ENCODE results near the gene RTN4RL1. TPM values are rescaled to one million over a fixed set of nuclear protein-coding genes. Genes with fewer than 3 reads are reported as not detected.

Gene RTN4RL1
- total and polyA plus RNA-seq, 9 of the 15 experiments (the other 6 are each of a cell fraction or from before 2014, with no cell fraction given): 0.04 to 0.06 (median 0.04) TPM; not detected in 5

- BruUV-seq (replicated peaks): no TSS peak
- Histone ChIP-seq H3K79me2 (ENCODE audit: control insufficient read depth, insufficient read depth, low read length) (no peaks in the 10 kb centered on the region), H3K9me3 (replicated peaks; ENCODE audit: control insufficient read depth, insufficient read depth, low read depth, low read length) (no peaks in the 10 kb centered on the region), H3K9me1 (ENCODE audit: control insufficient read depth, insufficient read depth, low read length) (no peaks in the 10 kb centered on the region), H4K20me1 (replicated peaks; ENCODE audit: control insufficient read depth, insufficient read depth, low read length) (no peaks in the 10 kb centered on the region; the same call in 1 of the 2 replicates), H3K27me3 (ENCODE audit: control insufficient read depth in 2 of 2, insufficient read depth in 2 of 2, low read length in 2 of 2) (peaks cover 14 to 54% of the 10 kb centered on the region in 2 experiments; a peak in 4 of 5 replicates), H3K4me3 (no peak overlapping the region), H3K36me3 (ENCODE audit: control insufficient read depth, insufficient read depth, low read length) (no peaks in the 10 kb centered on the region), H3K4me1 (replicated peaks in 1 of 2; ENCODE audit: control insufficient read depth in 2 of 2, insufficient read depth in 2 of 2, low read length in 2 of 2) (peaks cover 0 to 12% of the 10 kb centered on the region in 2 experiments; a peak in 2 of 5 replicates), H3K27ac (ENCODE audit: extremely low read depth, low read depth, low read length) (no peak overlapping the region), H2AFZ (ENCODE audit: low read depth, low read length) (no peak overlapping the region), H3K4me2 (ENCODE audit: insufficient read depth, low read length) (no peak overlapping the region), H3K9ac (ENCODE audit: insufficient read depth in 1 of 2, low read depth in 2 of 2, low read length in 2 of 2) (no peak overlapping the region)
- CTCF ChIA-PET (ENCODE audit: low intra/inter-chr PET ratio): no interaction called here
- ATAC-seq (no peak), DNase-seq (ENCODE audit: extremely low read depth in 1 of 4, low spot score in 3 of 4) (no peak), FAIRE-seq (no peak)
- no peak for TF ChIP-seq MTF1 (CRISPR knock-in tag; IDR thresholded peaks at IDR 0.05; ENCODE audit: borderline replicate concordance)
- TF ChIP-seq EWSR1 (IDR thresholded peaks at IDR 0.05; ENCODE audit: borderline replicate concordance, low read depth, partially characterized antibody): no peak
- no peak for TF ChIP-seq FUS (optimal IDR thresholded peaks at IDR 0.05; ENCODE audit: low read depth, low read length)
- TF ChIP-seq KLF1 (tag; IDR thresholded peaks at IDR 0.05): no peak
- TF ChIP-seq ETS1 (conservative IDR thresholded peaks at IDR 0.05; ENCODE audit: control insufficient read depth, low read depth, low read length): no peak
- TF ChIP-seq HDAC6 (IDR thresholded peaks at IDR 0.05; ENCODE audit: low read depth, low read length): no peak
- TF ChIP-seq ZKSCAN1 (IDR thresholded peaks at IDR 0.05; ENCODE audit: low read depth, low read length): no peak
- TF ChIP-seq SMARCB1 (IDR thresholded peaks at IDR 0.05; ENCODE audit: insufficient read length, low read depth): no peak
- TF ChIP-seq, protein P1, sequence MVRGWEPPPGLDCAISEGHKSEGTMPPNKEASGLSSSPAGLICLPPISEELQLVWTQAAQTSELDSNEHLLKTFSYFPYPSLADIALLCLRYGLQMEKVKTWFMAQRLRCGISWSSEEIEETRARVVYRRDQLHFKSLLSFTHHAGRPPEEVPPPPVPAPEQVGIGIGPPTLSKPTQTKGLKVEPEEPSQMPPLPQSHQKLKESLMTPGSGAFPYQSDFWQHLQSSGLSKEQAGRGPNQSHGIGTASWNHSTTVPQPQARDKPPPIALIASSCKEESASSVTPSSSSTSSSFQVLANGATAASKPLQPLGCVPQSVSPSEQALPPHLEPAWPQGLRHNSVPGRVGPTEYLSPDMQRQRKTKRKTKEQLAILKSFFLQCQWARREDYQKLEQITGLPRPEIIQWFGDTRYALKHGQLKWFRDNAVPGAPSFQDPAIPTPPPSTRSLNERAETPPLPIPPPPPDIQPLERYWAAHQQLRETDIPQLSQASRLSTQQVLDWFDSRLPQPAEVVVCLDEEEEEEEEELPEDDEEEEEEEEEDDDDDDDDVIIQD (CRISPR knock-in tag; IDR thresholded peaks at IDR 0.05): no peak
- TF ChIP-seq, protein P2, sequence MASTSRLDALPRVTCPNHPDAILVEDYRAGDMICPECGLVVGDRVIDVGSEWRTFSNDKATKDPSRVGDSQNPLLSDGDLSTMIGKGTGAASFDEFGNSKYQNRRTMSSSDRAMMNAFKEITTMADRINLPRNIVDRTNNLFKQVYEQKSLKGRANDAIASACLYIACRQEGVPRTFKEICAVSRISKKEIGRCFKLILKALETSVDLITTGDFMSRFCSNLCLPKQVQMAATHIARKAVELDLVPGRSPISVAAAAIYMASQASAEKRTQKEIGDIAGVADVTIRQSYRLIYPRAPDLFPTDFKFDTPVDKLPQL (IDR thresholded peaks at IDR 0.05; ENCODE audit: extremely low read depth, insufficient read length): no peak
- TF ChIP-seq ETS2 (tag; IDR thresholded peaks at IDR 0.05; ENCODE audit: borderline replicate concordance, poor library complexity, severe bottlenecking): no peak
- POLR2A ChIA-PET: no interaction called here
- 0% methylated on average over 4 of the region's 8 CpGs for WGBS (ENCODE audit: insufficient coverage, low coverage, missing lambda C conversion rate)
- in situ Hi-C loops (cut with MboI) (no loop called here), intact Hi-C loops (cut with micrococcal nuclease) (no loop called here)
These were observed 94.8 kb downstream of the RTN4RL1 start for GRCh38 chr17:1930337-1930645.
